Left lung (tissue), 10 donors: ENCODE measurements around the gene CIITA. TPM values are rescaled to one million over a fixed set of nuclear protein-coding genes. Genes with fewer than 3 reads are reported as not detected.

Source experiments
- ATAC-seq: fragments of 200-7000 bp; cut with Tn5 transposase; one replicate; pipeline ENCODE4 v1.9.1; 2020; ENCODE audit warnings: moderate library complexity
- DNase-seq, 4 donors: peaks; one replicate each; pipeline ENCODE4 v3.0.0-alpha.2; 2013 to 2020
- H3K27ac ChIP-seq, 2 donors: fragments of 200-600 bp; sonication (generic) in 1 of 2; one replicate each; pipeline versions ENCODE4 v1.5.0 to v1.8.0; 2020 to 2021
- H3K27me3 ChIP-seq, 2 donors: fragments of 200-600 bp; sonication (generic) in 1 of 2; one replicate each; pipeline versions ENCODE4 v1.5.0 to v1.8.0; 2020 to 2021
- H3K36me3 ChIP-seq, 2 donors: fragments of 200-600 bp; sonication (generic) in 1 of 2; one replicate each; pipeline versions ENCODE4 v1.5.0 to v1.8.0; 2020 to 2021
- H3K4me1 ChIP-seq, 2 donors: fragments of 200-600 bp; one replicate each; pipeline ENCODE4 v1.8.0; 2021
- H3K4me3 ChIP-seq, 2 donors: fragments of 200-600 bp; sonication (generic) in 1 of 2; one replicate each; pipeline versions ENCODE4 v1.5.0 to v1.8.0; 2020 to 2021; ENCODE audit warnings: mild to moderate bottlenecking in 1 of 2
- H3K9me3 ChIP-seq, 2 donors: fragments of 200-600 bp; sonication (generic) in 1 of 2; one replicate each; pipeline versions ENCODE4 v1.5.0 to v1.8.0; 2020 to 2021
- intact Hi-C, 2 donors: fragments of 100-400 bp; cut with DNase I; formaldehyde crosslinking; loops; one replicate each; pipeline versions ENCODE4 v1.11.2 to v1.14.2; 2022
- polyA plus RNA-seq, 6 donors: library from polyadenylated mRNA; unstranded; fragments of 120-200 nt; gene quantifications; one replicate each; pipeline ENCODE4 v1.2.1, GENCODE V29; 2013; ENCODE audit not compliant: insufficient read length in 6 of 6
- total RNA-seq, 2 donors: library from RNA; stranded (reverse); fragmentation: NEBNext Ultra II Directional; extraction: Animal tissue kit (Norgen Biotek cat#: 25700); gene quantifications; one replicate each; pipeline ENCODE4 v1.2.1, GENCODE V29; 2021
- TF ChIP-seq, protein P1 (sequence below), 2 donors: fragments of 200-600 bp; sonication (generic) in 1 of 2; IDR thresholded peaks; one replicate each; pipeline versions ENCODE4 v1.5.0 to v1.8.0; 2021; ENCODE audit warnings: antibody characterized with exemption in 2 of 2
- donor health status: DM: no; HTN: yes; CAD: no.
- donor health status: DM: no; HTN: no; CAD: no.

The CIITA gene
- total and polyA plus RNA-seq, 8 donors, result 2.6 to 49.0 (median 5.8) TPM

DNA sequence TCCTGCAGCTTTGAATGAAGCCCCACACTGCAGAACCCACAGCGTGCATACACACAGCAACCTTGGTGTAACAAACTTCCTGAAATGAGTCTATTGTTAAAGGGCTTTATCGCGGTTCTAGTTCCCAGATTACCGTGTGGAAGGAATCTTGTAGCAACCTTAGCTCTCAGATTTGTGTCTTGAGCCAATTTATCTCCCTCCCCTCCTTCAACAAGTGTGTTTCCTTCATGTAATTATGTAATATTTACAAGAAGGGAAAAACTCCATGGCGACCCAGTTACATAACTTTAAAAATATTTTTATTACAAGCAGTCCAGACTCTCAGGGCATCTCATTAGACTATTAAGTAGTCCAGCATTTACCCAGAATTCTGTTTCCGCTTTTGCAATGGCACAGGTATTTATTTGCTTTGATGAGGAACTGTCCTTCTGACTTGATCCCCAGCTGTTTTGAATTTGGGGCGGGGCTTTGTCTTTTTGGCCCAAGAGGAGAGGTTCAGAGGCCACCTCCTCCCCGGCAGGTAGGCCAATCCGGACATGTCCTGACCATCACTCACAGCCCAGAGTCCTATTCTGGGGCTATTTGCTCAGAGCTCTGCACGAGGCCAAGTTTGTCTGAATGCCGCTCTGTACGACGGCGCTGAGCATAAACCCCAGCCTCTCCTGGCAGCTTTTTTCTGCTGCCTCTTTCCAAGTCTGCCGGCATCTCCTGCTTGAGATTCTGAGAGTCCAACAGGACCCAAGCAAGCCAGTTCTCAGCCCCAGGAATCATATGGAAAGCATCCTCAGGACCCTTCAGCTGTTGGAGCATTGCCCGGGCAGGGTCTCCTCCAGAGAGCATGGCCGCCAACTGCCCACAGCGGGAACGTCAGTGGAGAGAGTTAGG, 103.0 kb downstream of the CIITA start:
- TF ChIP-seq, protein P1, sequence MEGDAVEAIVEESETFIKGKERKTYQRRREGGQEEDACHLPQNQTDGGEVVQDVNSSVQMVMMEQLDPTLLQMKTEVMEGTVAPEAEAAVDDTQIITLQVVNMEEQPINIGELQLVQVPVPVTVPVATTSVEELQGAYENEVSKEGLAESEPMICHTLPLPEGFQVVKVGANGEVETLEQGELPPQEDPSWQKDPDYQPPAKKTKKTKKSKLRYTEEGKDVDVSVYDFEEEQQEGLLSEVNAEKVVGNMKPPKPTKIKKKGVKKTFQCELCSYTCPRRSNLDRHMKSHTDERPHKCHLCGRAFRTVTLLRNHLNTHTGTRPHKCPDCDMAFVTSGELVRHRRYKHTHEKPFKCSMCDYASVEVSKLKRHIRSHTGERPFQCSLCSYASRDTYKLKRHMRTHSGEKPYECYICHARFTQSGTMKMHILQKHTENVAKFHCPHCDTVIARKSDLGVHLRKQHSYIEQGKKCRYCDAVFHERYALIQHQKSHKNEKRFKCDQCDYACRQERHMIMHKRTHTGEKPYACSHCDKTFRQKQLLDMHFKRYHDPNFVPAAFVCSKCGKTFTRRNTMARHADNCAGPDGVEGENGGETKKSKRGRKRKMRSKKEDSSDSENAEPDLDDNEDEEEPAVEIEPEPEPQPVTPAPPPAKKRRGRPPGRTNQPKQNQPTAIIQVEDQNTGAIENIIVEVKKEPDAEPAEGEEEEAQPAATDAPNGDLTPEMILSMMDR (IDR thresholded peaks at IDR 0.05), result no peak
- Histone ChIP-seq H3K4me3 (no peak overlapping the region), H3K27ac (peak overlapping the region; percentile 58 to 82), H3K27me3 (no peaks in the 10 kb centered on the region), H3K9me3 (no peaks in the 10 kb centered on the region), H3K4me1 (peaks cover 8 to 13% of the 10 kb centered on the region in 2 donors), H3K36me3 (peaks cover 0 to 93% of the 10 kb centered on the region in 2 donors)
- intact Hi-C loops, result no loop called here
- DNase-seq, result peak in 3 of 4 donors; percentile 44 to 83 (median 62)
- peak; percentile 87 for ATAC-seq

DNA sequence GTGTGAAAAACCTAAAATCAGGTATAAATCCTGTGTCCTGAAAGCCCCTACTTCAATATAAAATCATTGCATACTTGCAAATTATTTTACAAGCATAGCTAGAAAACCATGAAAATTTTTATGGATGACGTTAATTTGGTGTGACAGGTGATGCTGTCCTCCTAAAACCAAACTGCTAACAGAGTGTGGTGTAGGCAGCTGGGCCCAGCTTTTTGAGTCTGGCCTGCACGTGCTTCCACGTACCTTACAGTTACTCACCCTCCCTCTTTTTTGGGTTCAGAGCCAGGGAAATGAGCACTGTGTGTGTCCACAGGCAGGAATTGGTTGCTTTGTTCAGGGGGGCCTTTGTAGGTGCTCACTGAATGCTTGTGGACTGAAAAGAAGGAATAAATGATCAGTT, 103.8 kb downstream of the CIITA start:
- Histone ChIP-seq H3K36me3 (peaks cover 0 to 93% of the 10 kb centered on the region in 2 donors), H3K27ac (peak overlapping the region; percentile 58 to 82), H3K4me3 (no peak overlapping the region), H3K27me3 (no peaks in the 10 kb centered on the region), H3K4me1 (peaks cover 8 to 13% of the 10 kb centered on the region in 2 donors), H3K9me3 (no peaks in the 10 kb centered on the region)
- DNase-seq (no peak), ATAC-seq (no peak)
- intact Hi-C loops, result no loop called here
- TF ChIP-seq, protein P1 (IDR thresholded peaks at IDR 0.05), result no peak

GRCh38 chr16:10981697-10982216, 104.8 kb downstream of the CIITA start:
- ATAC-seq, result no peak
- Histone ChIP-seq H3K27ac (no peak overlapping the region), H3K27me3 (no peaks in the 10 kb centered on the region), H3K4me1 (peaks cover 8 to 13% of the 10 kb centered on the region in 2 donors), H3K36me3 (peaks cover 0 to 89% of the 10 kb centered on the region in 2 donors), H3K9me3 (no peaks in the 10 kb centered on the region), H3K4me3 (no peak overlapping the region)
- TF ChIP-seq, protein P1 (IDR thresholded peaks at IDR 0.05), result no peak
- DNase-seq, result no peak
- intact Hi-C loops, result no loop called here

DNA sequence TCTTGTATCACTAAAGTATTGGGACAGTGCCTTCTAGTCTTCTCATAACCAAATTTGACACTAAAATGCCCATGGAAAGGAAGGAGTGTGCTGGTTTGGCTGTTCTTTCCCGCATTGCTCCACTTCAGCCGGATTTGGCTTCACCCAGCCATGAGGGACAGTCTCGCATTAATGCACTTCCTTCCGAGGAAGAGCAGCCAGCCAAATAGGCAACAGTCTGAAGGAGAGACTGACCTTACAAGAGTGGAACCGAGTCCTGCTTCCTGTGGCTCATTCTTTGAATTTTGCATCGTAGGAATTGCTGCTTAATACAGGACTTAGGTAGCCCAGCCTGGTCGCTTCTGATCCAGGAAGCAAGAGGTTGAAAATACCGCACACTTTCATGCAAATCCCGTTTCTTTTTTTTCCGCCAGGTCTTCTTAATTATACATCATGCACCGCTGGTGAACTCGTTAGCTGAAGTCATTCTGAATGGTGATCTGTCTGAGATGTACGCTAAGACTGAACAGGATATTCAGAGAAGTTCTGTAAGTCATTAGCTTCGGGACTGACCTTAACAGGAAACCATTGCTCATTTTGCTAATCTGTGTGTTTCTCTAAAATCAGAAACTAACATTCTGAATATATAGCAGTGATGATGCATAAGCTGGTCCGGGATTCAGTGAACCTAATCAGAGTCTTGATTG, 105.6 kb downstream of the CIITA start:
- ATAC-seq, result no peak
- Histone ChIP-seq H3K4me3 (no peak overlapping the region), H3K9me3 (no peaks in the 10 kb centered on the region), H3K4me1 (peaks cover 8 to 22% of the 10 kb centered on the region in 2 donors), H3K27me3 (no peaks in the 10 kb centered on the region), H3K36me3 (peaks cover 0 to 87% of the 10 kb centered on the region in 2 donors), H3K27ac (no peak overlapping the region)
- intact Hi-C loops, result no loop called here
- no peak for DNase-seq
- TF ChIP-seq, protein P1 (IDR thresholded peaks at IDR 0.05), result no peak

GRCh38 chr16:10983159-10983558, 106.2 kb downstream of the CIITA start:
- Histone ChIP-seq H3K27ac (no peak overlapping the region), H3K4me3 (no peak overlapping the region), H3K36me3 (peaks cover 0 to 85% of the 10 kb centered on the region in 2 donors), H3K9me3 (no peaks in the 10 kb centered on the region), H3K27me3 (no peaks in the 10 kb centered on the region), H3K4me1 (peaks cover 8 to 26% of the 10 kb centered on the region in 2 donors)
- intact Hi-C loops, result no loop called here
- ATAC-seq (no peak), DNase-seq (no peak)
- TF ChIP-seq, protein P1 (IDR thresholded peaks at IDR 0.05), result no peak
